ENCODE results near the gene POLN. TPM values are rescaled to one million over a fixed set of nuclear protein-coding genes. Genes with fewer than 3 reads are reported as not detected.

Gene POLN
- total RNA-seq, 2 experiments from 2014 or later: 2.1 to 2.3 TPM

- Histone ChIP-seq H3K4me3 (ENCODE audit: low read length) (no peak overlapping the region), H3K27ac (ENCODE audit: low read depth in 1 of 2, low read length in 2 of 2) (no peak overlapping the region), H3K36me3 (ENCODE audit: insufficient read depth, low read length) (peaks cover 2% of the 10 kb centered on the region), H3K27me3 (ENCODE audit: control insufficient read depth in 1 of 2, insufficient read depth in 2 of 2, low read length in 2 of 2) (no peaks in the 10 kb centered on the region), H3K4me1 (ENCODE audit: insufficient read depth, low read length) (no peaks in the 10 kb centered on the region), H3K9me3 (ENCODE audit: control insufficient read depth in 1 of 2, insufficient read depth in 1 of 2, low read length in 2 of 2) (no peaks in the 10 kb centered on the region)
- no peak for DNase-seq
- Mint-ChIP-seq H3K4me1 (ENCODE audit: low read depth) (no peaks in the 10 kb centered on the region), H3K9me3 (no peaks in the 10 kb centered on the region), H3K4me3 (no peak overlapping the region), H3K27me3 (no peaks in the 10 kb centered on the region), H3K36me3 (ENCODE audit: low read depth) (peaks cover 4% of the 10 kb centered on the region), H3K27ac (no peak overlapping the region)
- POLR2A ChIA-PET: no interaction called here
- TF ChIP-seq CTCF (IDR thresholded peaks at IDR 0.05): no peak
- CTCF ChIA-PET: no interaction called here
- intact Hi-C loops (cut with DNase I, micrococcal nuclease): no loop called here
- no peak for ATAC-seq (ENCODE audit: poor library complexity)
Observed at GRCh38 chr4:2270341-2271165, 28.6 kb upstream of the POLN start.

GRCh38 chr4:2269618-2270163 lies 27.8 kb upstream of the POLN start:
- Histone ChIP-seq H3K27me3 (ENCODE audit: control insufficient read depth in 1 of 2, insufficient read depth in 2 of 2, low read length in 2 of 2) (no peaks in the 10 kb centered on the region), H3K9me3 (ENCODE audit: control insufficient read depth in 1 of 2, insufficient read depth in 1 of 2, low read length in 2 of 2) (no peaks in the 10 kb centered on the region), H3K4me3 (ENCODE audit: low read length) (no peak overlapping the region), H3K4me1 (ENCODE audit: insufficient read depth, low read length) (no peaks in the 10 kb centered on the region), H3K27ac (ENCODE audit: low read depth in 1 of 2, low read length in 2 of 2) (no peak overlapping the region), H3K36me3 (ENCODE audit: insufficient read depth, low read length) (peaks cover 2% of the 10 kb centered on the region)
- no peak overlapping the region for H3K4me3 Mint-ChIP-seq
- no peaks in the 10 kb centered on the region for H3K4me1 Mint-ChIP-seq (ENCODE audit: low read depth)
- peaks cover 4% of the 10 kb centered on the region for H3K36me3 Mint-ChIP-seq (ENCODE audit: low read depth)
- H3K9me3 Mint-ChIP-seq: no peaks in the 10 kb centered on the region
- no peaks in the 10 kb centered on the region for H3K27me3 Mint-ChIP-seq
- no peak for ATAC-seq (ENCODE audit: poor library complexity)
- DNase-seq: no peak
- ChIA-PET CTCF (no interaction called here), POLR2A (no interaction called here)
- intact Hi-C loops (cut with DNase I, micrococcal nuclease): loop anchor here in 1 of 2 experiments (10.0 kb wide), 1 partner anchor 665 kb away; no protein-coding TSS in a partner anchor
- no peak overlapping the region for H3K27ac Mint-ChIP-seq
- TF ChIP-seq CTCF (IDR thresholded peaks at IDR 0.05): no peak

- Mint-ChIP-seq H3K9me3 (no peaks in the 10 kb centered on the region), H3K4me3 (no peak overlapping the region), H3K4me1 (ENCODE audit: low read depth) (no peaks in the 10 kb centered on the region), H3K36me3 (ENCODE audit: low read depth) (peaks cover 4% of the 10 kb centered on the region), H3K27me3 (no peaks in the 10 kb centered on the region), H3K27ac (no peak overlapping the region)
- Histone ChIP-seq H3K36me3 (ENCODE audit: insufficient read depth, low read length) (peaks cover 2% of the 10 kb centered on the region), H3K9me3 (ENCODE audit: control insufficient read depth in 1 of 2, insufficient read depth in 1 of 2, low read length in 2 of 2) (no peaks in the 10 kb centered on the region), H3K27me3 (ENCODE audit: control insufficient read depth in 1 of 2, insufficient read depth in 2 of 2, low read length in 2 of 2) (no peaks in the 10 kb centered on the region), H3K4me3 (ENCODE audit: low read length) (no peak overlapping the region), H3K27ac (ENCODE audit: low read depth in 1 of 2, low read length in 2 of 2) (no peak overlapping the region), H3K4me1 (ENCODE audit: insufficient read depth, low read length) (no peaks in the 10 kb centered on the region)
- ChIA-PET CTCF (no interaction called here), POLR2A (no interaction called here)
- intact Hi-C loops (cut with DNase I, micrococcal nuclease): loop anchor here in 1 of 2 experiments (10.0 kb wide), 1 partner anchor 666 kb away; no protein-coding TSS in a partner anchor
- DNase-seq (no peak), ATAC-seq (ENCODE audit: poor library complexity) (no peak)
- no peak for TF ChIP-seq CTCF (IDR thresholded peaks at IDR 0.05)
Observed at GRCh38 chr4:2269206-2269531, 27.2 kb upstream of the POLN start.
